NCI-H748 treated with DMSO at 0.1 percent for 48 hours (cell line): Measurements from ENCODE around the gene LAPTM4A.
"Not testable (repeated sequence)": the region's sequence is repeated elsewhere in the genome, so short reads cannot be mapped to it uniquely, and the experiment has no call there.

ENCODE experiments used
- DNase-seq: peaks from one replicate; lab custom pipeline; 2025; lab: John Stamatoyannopoulos, UW

The LAPTM4A gene

GRCh38 chr2:20051532-20052228 is at the start of gene LAPTM4A:
Gene LAPTM4A (minus strand): TSS chr2:20051628. CDS start chr2:20051520, 108 bp downstream.
- DNase-seq: peak; percentile 97

DNA sequence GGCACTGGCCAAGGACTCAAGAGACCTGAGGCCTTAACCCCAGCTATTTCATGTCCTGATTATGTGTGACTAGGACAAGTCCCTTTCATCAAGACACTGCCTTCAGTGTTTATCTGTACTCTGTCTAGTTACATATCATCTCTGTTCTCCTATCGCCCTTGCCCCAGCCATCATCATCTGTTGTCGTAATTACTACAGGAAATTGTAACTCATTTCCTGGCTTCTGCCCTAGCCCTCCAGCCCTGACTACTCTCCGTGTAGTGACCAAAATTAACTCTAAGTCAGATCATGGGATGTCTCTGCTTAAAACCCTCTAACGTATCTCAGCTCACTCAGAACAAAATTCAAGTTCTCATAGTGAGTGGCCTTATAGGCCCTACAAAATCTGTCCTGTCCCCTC is 49.3 kb upstream of the LAPTM4A start:
- no peak for DNase-seq

GRCh38 chr2:20099780-20100179 is 48.4 kb upstream of the LAPTM4A start:
- DNase-seq: no peak

DNA sequence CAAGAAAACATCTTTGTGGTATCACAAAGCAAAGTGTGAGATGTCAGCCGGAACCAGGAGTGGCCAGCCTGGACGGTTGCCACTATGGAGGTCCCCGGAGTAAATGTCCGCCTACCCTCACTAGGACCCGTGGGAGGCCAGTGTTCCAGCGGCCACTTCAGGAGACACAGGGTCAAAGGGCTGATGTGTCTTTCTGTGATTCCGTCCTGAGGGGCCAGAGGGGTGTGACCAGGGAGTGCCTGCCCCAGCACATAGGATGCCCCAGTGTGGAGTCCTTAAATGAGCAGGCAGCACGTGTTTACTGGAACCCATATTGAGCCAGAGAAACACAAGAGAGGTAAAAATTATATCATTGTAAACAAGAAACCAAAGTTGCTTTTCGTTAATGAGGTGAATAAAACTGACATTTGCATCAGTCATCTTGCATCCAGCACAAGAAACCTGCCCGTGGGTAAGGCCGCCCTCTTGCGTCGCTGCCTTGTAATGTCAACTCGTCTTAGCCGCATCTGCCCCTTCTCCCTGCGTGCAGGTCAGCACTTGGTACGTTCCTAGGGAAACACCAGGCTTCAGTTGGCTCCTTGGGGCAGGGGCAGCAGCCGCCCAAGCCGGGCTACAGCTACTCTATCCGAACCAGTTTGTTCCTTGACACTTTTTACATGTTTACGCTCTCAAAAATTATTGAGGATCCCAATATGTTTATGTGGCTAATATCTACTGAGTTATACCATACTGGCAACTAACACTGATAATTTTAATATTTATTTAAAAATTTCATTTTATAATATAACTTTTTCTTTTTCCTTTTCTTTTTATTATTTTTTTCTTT is 46.7 kb upstream of the LAPTM4A start:
- peak; percentile 73 for DNase-seq

GRCh38 chr2:20095469-20095868 is 44.0 kb upstream of the LAPTM4A start:
- DNase-seq: no peak

DNA sequence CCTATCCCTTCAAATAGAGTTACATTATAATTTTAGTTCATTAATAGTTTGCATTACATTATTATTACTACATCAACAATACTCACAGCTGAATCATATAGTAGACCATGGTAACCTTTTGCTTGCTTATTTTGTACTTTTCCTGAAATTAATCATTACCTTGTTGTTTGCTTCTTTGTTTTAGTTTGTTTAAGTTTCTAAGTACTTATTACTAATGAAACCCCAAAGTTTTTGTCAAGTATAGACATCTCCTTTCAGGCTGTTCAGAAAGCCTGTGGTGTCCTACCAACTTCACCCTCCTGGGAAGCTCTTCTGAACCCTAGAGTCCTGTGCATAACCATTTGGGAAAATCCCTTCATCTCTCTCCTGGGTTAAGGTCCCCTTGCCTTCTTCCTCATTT is 43.5 kb upstream of the LAPTM4A start:
- no peak for DNase-seq

DNA sequence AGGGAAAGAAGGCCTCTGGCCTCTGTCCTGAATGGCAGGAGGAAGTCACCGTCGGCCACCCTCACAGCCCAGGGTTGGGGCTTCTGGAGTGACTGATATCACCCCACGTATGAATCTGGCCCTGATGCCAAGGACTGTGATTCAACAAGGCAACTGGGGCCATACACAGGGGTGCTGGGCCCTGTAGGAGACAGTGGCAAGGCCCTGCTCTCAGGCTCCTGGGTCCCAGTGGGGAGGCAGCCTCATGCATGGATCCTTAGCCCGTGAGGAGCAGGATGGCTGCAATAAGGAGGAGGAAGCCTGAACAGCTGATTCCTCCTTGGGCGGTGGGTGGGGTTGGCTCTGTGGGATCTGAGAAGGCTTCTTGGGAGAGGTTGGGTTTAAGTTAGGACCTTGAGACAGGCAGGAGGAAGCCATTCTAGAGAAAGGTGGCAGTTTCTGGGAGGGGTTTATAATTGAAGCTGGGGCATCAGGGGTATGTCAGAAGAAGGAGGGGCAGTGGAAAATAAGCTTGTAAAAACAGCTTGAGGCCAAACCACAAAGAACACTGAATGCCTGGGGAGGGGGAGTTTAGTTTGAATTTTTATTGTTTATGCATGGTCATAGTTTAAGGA is 42.8 kb upstream of the LAPTM4A start:
- DNase-seq: no peak

- peak; percentile 14 for DNase-seq
Observed at GRCh38 chr2:20093263-20094141, 42.1 kb upstream of the LAPTM4A start.

GRCh38 chr2:20092901-20093235 is 41.4 kb upstream of the LAPTM4A start:
- DNase-seq: no peak

GRCh38 chr2:20092226-20092900 is 40.9 kb upstream of the LAPTM4A start:
- no peak for DNase-seq

DNA sequence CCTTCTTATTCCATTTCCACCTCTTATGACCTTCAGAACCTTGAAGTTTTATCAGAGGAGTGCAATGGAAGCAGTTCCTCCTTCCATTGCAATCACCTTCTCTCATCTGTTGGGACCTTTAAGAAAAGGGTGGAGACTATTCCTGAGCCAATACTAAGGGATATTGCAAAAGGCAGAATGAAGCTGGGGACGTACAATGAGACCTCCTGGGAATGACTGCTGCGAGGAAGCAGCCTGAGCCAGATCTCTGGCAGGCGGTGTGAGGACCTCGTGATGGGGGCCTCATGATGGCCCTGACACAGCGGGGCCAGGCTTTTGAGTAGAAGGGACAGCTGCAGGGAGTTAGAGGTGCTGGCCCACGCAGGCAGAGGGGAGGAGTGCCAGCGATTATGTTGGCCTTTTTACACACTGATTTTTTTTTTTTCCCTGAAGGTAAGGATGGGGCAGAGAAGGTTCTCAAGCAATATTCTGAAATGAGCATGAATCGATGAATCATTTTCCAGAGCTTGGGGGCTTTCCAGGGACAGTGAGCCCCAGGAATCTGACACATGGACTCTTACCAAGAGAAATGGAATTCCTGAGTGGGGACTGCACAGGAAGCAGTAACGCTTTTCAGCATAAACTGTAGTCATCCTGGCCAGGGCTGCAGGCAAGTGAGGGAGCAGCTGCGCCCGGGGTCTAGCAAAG is 40.0 kb upstream of the LAPTM4A start:
- no peak for DNase-seq

DNA sequence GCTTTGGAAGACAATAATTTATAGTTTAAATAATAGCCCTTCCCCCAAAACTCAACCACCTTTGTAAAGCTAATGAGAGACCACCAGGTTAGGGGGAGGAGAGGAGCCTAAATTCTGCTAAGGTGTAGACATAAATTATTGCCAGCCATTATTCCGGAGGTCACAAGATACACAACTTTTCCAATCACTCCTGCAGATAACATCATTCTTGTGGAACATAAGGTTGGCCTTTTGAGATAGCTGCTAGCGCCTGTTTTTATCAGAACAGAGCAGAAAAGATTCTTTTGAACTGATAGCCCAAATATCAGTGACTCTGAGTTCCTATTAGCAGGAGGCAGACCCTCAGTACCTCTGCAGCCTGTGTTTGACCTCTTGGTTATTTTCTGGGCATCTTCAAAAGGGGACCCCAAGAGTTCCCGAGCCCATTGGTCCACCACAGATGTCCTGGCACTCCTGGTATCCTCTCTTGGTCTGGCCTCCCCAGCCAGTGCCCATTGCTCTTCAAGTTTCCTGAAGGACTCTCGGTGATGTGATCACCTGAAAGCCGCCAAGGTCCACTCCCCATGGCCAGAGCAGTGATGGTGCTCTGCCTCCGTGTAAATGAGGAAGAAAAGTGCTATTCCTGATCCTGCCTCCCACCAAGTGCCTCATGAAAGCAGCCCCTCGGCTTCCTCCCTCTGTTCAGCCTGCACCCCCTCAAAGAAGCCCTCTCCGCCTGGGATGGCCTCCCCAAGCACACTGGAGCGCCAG is 38.5 kb upstream of the LAPTM4A start:
- DNase-seq: no peak

DNA sequence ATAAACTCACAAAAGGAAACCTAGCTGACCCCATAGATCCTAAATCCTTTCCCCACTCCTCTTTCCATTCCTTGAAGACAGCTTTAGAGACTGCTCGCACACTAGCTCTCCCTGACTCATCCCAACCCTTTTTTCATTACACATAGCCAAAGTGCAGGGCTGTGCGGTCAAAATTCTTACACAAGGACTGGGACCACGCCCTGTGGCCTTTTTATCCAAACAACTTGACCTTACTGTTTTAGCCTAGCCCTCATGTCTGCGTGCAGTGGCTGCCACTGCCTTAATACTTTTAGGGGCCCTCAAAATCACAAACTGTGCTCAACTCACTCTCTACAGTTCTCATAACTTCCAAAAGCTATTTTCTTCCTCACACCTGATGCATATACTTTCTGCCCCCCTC is 34.5 kb upstream of the LAPTM4A start:
- DNase-seq: not testable (repeated sequence)

DNA sequence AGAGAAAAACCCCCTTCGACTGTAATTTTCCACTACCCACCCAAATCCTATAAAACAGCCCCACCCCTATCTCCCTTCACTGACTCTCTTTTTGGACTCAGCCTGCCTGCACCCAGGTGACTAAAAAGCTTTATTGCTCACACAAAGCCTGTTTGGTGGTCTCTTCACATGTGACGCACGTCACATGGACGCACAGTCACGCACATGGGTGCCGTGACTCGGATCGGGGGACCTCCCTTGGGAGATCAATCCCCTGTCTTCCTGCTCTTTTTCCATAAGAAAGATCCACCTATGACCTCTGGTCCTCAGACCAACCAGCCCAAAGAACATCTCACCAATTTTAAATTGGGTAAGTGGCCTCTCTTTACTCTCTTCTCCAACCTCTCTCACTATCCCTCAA is 31.4 kb upstream of the LAPTM4A start:
- not testable (repeated sequence) for DNase-seq

GRCh38 chr2:20081841-20082240 is 30.4 kb upstream of the LAPTM4A start:
- no peak for DNase-seq

GRCh38 chr2:20080839-20081415 is 29.5 kb upstream of the LAPTM4A start:
- DNase-seq: no peak

GRCh38 chr2:20080428-20080827 is 29.0 kb upstream of the LAPTM4A start:
- DNase-seq: no peak

- no peak for DNase-seq
Observed at GRCh38 chr2:20079546-20080115, 28.2 kb upstream of the LAPTM4A start.

DNA sequence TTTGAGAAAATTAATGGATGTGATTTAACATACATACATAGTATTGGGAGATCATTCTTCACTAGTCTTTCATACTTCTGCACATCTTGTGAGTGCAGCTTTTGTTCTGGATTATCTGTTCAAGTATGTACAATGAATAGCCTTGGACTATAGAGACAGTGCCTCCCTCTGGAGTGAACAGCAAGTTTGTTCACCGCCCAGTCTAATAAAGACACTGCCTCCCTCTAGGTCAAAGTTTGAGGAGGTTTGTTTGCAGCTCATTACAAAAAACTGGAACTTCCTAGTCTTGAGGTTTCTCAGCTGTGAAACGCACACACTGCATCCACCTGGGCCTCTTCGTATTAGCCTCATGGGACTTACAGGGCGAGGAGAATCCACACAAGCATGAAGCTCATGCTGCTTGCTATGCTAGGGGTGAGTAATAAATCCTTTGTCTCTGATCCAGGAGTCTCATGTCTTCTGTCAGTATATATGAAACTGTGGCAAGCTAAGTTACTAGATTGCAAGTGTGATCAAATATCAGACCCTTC is 26.0 kb upstream of the LAPTM4A start:
- DNase-seq: no peak
